ENCODE results near the gene C2CD2.

GRCh38 chr21:41894511-41894910 is 59.3 kb downstream of the C2CD2 start:
- no peak for TF ChIP-seq CTCF (IDR thresholded peaks at IDR 0.05)
- no peak for TF ChIP-seq POLR2A (IDR thresholded peaks at IDR 0.05)

All from Peyer's patch (tissue), 4 donors.